GM12864 (cell line): ENCODE results near the gene DNAJB5.

Experiments used
- DNase-seq: peaks from one replicate; pipeline ENCODE4 v3.0.0-alpha.2; 2011; ENCODE audit warnings: low read depth
- H3K4me3 ChIP-seq: 2 replicates; pipeline ENCODE4 v1.5.1; 2011; ENCODE audit warnings: mild to moderate bottlenecking, low read depth, low read length, control low read depth
- TF ChIP-seq, protein P1 (sequence below): IDR thresholded peaks from 2 replicates; pipeline ENCODE4 v1.5.1; 2011; ENCODE audit warnings: low read depth, mild to moderate bottlenecking, moderate library complexity, low read length, control low read depth, inconsistent platforms; ENCODE audit errors: missing control alignments

DNAJB5 gene

DNA sequence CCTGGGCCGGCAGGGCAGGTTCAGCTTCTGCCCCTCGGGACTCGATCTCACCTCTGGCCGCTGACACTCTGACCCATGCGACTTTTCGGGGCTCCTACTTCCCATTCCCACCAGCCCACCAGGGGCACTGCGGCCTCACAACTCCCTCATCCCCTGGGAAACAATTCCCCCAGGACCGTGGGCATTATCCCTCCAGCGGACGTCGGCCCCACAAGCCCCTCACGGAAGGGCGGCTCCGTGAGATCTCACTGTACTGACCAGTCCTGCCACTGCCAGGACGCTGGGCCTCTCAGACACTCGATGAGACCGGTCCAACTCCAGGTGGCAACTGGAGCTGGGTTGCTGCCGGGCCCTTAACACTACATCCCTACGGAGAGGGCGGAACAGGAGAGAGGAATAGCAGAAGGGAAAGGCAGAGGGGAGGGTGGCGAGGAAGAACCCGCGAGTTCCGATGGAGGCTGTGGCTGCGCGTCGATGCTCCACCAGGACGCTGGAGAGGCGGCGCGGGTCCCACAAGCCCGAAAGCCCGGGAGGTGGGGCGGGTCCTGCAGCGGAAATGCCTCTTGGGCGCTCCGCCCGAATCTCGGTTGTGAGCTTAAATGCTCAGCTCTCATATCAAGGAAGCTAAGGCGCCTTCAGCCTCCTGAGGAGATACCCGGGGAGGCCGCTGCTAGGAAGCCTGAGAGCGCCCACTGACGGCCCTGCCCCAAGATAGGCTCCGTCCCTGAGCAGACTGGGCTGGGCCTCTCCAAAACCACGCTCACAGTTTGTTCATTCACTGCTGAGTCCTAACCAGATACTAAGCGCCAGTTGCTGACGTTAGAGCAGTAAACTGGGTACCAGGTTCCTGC is 46.5 kb downstream of the DNAJB5 start:
- TF ChIP-seq, protein P1, sequence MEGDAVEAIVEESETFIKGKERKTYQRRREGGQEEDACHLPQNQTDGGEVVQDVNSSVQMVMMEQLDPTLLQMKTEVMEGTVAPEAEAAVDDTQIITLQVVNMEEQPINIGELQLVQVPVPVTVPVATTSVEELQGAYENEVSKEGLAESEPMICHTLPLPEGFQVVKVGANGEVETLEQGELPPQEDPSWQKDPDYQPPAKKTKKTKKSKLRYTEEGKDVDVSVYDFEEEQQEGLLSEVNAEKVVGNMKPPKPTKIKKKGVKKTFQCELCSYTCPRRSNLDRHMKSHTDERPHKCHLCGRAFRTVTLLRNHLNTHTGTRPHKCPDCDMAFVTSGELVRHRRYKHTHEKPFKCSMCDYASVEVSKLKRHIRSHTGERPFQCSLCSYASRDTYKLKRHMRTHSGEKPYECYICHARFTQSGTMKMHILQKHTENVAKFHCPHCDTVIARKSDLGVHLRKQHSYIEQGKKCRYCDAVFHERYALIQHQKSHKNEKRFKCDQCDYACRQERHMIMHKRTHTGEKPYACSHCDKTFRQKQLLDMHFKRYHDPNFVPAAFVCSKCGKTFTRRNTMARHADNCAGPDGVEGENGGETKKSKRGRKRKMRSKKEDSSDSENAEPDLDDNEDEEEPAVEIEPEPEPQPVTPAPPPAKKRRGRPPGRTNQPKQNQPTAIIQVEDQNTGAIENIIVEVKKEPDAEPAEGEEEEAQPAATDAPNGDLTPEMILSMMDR: no peak
- DNase-seq: no peak
- no peak overlapping the region for H3K4me3 ChIP-seq

DNA sequence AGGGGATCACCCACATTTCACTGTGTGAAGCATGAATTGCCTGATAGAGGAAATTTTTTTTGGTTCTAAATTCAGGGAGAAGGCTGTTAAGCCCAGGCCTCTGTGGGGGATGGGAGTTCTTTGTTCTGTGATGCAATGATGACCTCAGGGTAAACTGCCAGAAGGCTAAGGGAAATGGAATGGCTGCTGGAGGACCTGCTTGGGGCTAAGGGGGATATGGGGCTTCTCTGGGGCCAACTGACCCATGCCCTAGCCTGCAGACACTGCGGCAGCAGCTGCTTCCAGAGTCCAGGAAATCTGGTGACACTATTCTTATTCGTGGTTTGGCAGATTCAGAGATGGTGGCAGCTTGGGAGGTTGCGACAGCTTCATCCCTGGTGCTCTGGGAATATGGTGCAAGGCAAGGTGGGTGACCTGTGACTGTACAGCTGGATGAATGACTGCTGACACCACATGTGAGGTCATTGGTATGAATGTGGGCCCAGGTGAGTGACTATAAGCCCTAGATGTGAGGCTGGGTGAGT is 52.6 kb downstream of the DNAJB5 start:
- H3K4me3 ChIP-seq: no peak overlapping the region
- TF ChIP-seq, protein P1: no peak
- no peak for DNase-seq

DNA sequence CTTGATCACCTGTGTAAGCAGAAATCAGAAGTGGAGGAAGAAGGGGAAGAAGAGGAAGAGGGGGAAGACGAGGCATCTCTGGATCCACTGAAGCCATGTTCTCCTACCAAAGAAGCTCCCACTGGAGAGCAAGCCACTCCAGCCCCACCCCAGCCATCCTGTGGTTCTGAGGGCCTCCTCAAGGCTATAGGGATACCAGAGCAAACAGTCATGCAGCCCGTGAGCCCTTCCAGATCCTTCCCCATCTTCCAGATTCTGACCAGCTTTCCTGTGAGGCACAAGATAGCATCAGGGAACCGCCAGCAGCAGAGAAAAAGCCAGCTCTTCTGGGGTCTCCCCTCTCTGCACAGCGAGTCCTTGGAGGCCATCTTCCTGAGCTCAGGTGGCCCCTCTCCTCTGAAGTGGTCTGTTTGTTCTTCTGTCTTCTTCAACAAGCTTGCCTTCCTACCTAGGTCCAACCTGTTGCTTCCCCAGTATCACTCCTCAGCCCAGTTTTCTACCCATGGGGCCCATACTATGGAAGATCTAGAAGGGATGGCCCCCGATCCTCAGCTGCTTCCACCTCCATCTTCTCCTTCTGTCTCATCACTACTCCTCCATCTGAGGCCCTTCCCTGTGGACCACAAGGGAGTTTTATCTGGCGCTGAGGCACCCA is 53.5 kb downstream of the DNAJB5 start:
- H3K4me3 ChIP-seq: no peak overlapping the region
- TF ChIP-seq, protein P1: no peak
- no peak for DNase-seq

DNA sequence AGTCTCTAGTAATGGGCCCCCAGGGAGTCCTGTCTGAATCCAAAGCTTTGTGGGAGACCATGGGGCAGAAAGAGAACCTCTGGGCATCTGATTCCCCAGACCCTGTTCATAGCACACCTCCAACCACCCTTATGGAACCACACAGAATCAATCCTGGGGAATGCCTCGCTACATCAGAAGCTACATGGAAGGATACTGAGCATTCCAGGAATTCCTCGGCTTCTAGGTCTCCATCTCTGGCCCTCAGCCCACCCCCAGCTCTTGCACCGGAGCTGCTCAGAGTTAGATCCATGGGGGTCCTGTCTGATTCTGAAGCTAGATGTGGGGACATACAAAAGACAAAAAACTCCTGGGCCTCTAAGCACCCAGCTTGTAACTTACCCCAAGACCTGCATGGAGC is 54.5 kb downstream of the DNAJB5 start:
- TF ChIP-seq, protein P1: no peak
- DNase-seq: no peak

More for the DNA sequence above, 54.5 kb downstream of the DNAJB5 start:
- no peak overlapping the region for H3K4me3 ChIP-seq
